ENCODE measurements around the gene HES2.

- TF ChIP-seq CTCF (IDR thresholded peaks at IDR 0.05) (no peak), POLR2A (IDR thresholded peaks at IDR 0.05) (no peak)
Observed at GRCh38 chr1:6456800-6457466, 37.2 kb upstream of the HES2 start.

Measured in vagina (tissue), 2 donors.